GOT3 (cell line): ENCODE measurements around the gene DNER.
"Not testable (repeated sequence)": the region's sequence is repeated elsewhere in the genome, so short reads cannot be mapped to it uniquely, and the experiment has no call there.

Experiments
- DNase-seq: peaks from one replicate; lab custom pipeline; 2025; ENCODE audit warnings: mixed read lengths; lab: John Stamatoyannopoulos, UW

DNER gene

GRCh38 chr2:229340086-229340760 lies 374.1 kb downstream of the DNER start:
- DNase-seq: no peak

- no peak for DNase-seq
Measured at GRCh38 chr2:229339618-229340017, 374.7 kb downstream of the DNER start.

GRCh38 chr2:229339171-229339570 lies 375.2 kb downstream of the DNER start:
- DNase-seq: not testable (repeated sequence)

GRCh38 chr2:229335877-229336346 lies 378.4 kb downstream of the DNER start:
- no peak for DNase-seq

GRCh38 chr2:229335330-229335729 lies 379.0 kb downstream of the DNER start:
- no peak for DNase-seq

- DNase-seq: no peak
Measured at GRCh38 chr2:229330952-229331351, 383.4 kb downstream of the DNER start.

GRCh38 chr2:229319558-229319957 lies 394.8 kb downstream of the DNER start:
- no peak for DNase-seq

- no peak for DNase-seq
Measured at GRCh38 chr2:229314117-229314516, 400.2 kb downstream of the DNER start.

- no peak for DNase-seq
Measured at GRCh38 chr2:229313591-229313990, 400.8 kb downstream of the DNER start.
